GM19463 (cell line): Measurements from ENCODE around the gene TFPI2.
"Not testable (repeated sequence)": the region's sequence is repeated elsewhere in the genome, so short reads cannot be mapped to it uniquely, and the experiment has no call there.

Experiments used
- ATAC-seq: cut with Tn5 transposase; IDR thresholded peaks from one replicate; pipeline ENCODE4 v1.9.1; 2021; ENCODE audit warnings: mild to moderate bottlenecking, moderate library complexity; ENCODE audit not compliant: unreplicated experiment

TFPI2 gene, protein sequence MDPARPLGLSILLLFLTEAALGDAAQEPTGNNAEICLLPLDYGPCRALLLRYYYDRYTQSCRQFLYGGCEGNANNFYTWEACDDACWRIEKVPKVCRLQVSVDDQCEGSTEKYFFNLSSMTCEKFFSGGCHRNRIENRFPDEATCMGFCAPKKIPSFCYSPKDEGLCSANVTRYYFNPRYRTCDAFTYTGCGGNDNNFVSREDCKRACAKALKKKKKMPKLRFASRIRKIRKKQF

DNA sequence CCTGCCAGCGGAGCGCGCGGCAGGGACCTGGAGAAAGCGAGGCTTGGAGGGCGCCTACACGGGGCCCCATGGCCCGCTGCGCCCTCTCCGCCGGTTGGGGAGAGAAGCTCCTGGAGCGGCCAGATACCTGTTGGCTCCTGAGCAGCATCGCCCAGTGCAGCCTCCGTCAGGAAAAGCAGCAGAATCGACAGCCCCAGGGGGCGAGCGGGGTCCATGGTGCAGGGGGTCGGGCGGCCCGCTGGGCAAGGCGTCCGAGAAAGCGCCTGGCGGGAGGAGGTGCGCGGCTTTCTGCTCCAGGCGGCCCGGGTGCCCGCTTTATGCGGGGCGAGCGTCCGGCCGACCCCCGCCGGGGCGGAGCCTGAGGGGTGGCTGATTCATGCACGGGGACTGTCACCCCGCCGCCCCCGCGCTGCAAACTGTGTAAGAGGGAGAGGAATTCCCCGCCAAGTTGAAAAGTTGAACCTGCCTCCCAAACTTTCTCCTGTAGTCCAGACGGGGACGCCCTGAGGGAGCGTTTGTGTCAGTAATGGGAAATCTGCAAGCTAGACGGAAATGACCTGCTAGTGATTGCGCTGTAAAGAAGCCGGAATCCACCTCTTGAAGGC is at the start of gene TFPI2:
TFPI2 (minus strand) TSS at position 290 of the 605 bp plus-strand sequence; CDS start at position 215, 75 bp downstream.
- peak; percentile 56 for ATAC-seq

DNA sequence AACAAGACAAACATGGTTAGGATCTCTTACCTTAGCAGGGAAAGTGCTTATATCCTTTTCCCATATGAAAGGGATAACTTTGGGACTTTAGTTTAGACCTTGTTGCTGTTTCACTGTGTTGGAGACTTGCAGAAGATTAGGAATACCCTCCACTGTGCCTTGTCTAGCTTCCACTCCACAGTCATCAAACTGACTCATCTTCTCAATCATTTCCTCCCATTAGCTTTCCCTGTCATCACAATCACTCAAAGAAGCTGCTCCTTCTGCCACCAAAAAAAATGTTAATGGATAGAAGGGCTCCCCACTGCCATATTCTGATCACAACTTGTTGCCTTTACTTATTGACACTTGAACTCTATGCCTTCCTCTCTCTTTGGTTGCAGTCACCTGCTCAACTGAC is 47.7 kb upstream of the TFPI2 start:
- ATAC-seq, result no peak

DNA sequence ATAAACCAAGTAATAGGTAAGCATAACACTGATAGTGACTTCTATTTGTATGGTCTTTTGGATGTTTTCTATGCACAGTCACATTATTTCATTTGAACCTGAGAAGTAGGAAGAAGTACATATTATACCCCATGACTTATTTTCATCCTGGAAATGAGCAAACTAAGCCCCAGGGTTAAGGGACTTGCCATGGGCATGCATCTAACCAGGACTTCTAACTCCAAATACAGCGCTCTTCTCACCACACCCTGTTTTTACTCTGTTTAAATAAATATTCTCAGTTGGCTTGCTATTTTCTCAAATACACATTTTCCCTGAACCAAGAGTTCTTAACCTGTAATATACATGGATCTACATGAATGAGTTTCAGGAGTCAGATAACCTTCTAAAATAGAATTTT is 47.3 kb upstream of the TFPI2 start:
- ATAC-seq, result no peak

DNA sequence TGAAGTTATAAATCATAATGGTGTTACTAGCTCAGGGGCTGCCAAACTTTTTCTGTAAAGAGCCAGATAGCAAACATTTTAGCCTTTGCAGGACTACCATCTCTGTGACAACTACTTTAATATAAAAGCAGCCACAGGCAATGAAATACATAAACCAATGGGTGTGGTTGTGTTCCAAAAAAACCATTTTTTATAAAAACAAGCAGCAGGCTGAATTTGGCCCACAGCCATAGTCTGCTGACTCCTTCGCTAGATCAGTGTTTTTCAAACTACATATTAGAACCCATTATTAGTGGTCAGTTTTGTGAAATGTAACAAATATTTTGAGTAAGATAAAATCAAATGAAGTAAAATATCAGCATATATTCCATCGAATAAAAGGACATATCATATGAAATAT is 44.5 kb upstream of the TFPI2 start:
- no peak for ATAC-seq

DNA sequence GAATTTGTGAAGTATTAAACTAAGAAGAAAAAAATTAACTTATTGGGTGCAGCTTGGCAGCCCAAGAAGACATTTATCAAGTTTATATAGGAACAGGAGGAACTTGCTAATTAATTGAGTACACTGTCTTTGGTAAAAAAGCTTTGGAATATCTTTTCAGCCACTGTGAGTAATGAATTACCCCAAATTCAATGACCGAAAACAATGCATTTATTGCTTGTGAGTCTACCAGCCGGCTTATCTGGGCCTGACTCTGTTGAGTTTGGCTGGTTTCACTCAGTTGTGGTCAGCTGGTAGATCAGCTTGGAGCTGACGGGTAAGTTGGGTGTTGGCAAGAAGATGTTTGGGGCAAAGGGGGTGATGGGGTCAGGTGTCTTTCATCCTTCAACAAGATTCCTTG is 42.6 kb upstream of the TFPI2 start:
- ATAC-seq, result no peak

DNA sequence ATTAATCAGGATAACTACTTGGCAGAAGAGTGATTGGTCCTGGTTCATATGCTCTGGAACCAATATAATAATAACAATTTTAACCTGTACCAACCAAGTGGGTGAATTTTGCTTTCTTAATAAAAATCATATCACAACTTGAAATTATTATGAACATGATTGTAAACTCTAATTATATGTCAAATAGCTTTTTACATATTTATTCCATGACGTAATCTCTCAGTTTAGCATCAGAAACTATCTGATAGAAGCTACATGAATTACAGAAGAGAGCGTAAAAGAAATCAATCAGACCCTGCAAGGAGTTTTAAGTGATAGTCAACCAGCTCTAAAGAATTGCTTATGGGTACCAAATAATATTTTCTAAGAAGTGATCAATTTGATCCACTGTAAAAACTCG is 41.1 kb upstream of the TFPI2 start:
- no peak for ATAC-seq

DNA sequence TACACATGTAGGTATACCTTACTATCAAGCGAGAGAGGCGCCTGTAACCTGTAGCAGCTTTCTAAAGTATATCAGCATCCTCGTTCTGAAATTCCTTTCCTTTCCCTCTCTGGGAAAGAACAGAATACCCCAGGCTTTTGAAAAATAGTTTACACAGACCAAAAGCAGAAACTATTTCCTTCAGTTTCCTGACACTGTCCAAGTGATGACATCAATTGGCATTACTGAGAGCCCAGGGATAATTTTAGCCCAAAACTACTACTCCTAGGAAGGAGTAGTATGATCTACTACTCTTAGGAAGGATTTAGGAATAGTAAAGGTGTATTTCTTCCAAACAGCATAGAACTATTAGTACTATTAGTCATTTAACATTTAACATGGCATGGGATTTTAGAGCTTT is 37.0 kb upstream of the TFPI2 start:
- no peak for ATAC-seq

DNA sequence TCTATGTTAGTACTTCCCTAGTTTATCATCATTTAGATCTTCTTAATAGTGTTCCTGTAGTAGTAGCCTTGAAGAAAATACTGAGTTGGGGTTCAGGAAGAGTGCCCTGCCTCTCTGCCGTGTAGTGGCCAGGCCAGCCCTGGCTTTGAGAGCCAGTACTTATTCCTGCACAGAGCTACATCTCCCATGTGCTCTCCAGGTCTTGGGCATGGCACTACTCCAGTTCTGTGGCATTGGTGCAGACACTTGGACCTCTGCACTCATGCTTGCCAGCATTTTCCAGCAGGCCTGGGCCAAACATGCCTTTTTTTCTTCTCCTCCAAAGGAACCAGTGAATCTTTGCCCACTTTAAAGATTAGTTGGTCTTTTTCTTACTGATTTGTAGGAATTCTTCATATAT is 36.2 kb upstream of the TFPI2 start:
- no peak for ATAC-seq

DNA sequence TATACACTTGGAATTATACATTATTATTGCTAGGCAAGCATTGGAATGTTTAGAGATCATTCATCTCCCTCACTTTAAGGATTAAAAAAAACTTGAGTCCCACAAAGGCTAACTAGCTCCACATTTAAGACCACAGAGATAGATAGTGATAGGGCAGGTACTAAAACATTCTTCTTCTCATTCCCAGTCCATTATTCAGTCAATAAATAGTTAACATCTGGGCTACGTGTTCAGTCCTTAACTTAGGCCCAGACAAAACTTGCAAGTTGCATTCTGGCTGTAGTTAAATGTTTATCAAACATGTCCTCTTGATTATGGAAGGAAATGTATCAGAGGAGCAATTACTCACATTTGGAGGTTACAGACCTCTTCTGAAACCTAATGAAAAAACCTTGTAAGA is 33.4 kb upstream of the TFPI2 start:
- no peak for ATAC-seq

DNA sequence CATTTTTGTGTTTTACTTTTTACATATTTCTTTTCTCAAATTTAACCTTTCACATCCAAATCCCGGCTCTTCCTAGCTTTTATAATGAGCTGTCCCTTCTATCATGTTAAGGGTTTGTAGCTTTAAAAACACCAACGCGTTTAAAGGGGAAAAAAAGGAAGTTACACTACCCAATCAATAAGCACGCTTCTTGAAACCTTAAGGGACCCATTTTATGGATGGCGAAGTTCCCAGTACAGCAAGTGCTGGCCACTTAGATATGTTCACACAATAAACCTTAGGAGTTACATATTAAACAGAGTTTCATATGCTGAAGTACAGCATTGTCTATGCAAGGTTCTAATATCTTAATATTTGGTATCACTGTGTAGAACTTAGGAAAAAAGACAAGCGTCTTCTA is 32.7 kb upstream of the TFPI2 start:
- ATAC-seq, result no peak

DNA sequence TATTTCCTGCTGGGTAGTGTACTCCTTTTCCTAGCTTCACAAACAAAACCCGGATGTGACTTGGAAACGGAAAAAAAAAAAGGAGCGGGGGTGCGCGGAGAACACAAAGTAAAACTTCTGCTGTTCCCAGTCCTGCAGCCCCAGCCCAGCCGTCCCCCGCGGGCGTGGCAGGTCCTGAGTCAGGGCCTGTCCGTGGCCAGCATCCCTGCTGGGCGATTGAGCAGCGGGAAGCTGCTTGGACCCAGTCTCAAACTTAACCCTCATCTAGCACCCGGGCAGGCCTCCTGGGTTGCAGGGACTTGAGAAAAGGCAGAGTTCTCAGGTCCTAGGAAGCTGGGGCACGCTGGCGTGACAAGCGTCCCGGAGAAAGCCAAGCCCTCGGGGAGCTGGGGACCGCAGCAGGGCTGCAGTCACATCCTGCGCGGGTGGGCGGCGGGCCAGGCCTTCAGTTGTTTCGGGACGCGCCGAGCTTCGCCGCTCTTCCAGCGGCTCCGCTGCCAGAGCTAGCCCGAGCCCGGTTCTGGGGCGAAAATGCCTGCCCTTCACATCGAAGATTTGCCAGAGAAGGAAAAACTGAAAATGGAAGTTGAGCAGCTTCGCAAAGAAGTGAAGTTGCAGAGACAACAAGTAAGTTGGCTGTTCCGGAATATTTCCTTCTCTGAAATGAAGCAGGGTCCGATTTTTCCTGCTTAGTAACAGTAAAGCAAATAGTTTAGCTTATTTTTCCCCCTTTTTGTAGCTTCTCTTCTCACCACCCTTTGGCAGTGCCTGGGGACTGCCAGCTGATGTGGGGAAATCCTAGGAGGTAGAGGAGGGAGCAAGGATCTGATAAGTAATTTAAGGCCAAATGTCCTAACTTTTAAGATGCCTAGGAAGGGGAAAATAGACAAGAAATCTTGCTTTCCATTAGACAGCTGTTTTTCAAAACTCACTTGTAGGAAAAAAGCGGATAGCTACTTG is 31.3 kb upstream of the TFPI2 start, which contains the start of gene GNG11:
GNG11 (plus strand) TSS at position 129 of the 960 bp plus-strand sequence; CDS start at position 532, 403 bp downstream.
- peak; percentile 92 for ATAC-seq

DNA sequence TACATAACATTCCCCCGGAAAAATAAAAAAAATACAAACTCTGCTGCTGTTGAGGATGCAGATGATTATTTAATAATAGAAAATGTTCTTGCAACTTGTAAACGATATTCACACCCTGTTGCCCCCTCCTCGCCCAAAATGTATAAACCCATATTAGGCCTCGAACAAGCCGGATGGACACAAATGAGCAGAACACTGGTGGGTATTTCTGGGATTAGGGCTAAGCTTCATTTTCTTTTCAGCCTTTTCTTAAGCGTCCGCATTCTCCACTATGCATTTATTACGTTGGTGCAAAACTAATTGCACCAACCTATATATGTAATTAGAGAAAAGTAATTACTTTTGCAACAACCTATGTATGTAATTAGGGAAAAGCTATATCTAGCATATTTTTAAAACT is 30.6 kb upstream of the TFPI2 start:
- no peak for ATAC-seq

DNA sequence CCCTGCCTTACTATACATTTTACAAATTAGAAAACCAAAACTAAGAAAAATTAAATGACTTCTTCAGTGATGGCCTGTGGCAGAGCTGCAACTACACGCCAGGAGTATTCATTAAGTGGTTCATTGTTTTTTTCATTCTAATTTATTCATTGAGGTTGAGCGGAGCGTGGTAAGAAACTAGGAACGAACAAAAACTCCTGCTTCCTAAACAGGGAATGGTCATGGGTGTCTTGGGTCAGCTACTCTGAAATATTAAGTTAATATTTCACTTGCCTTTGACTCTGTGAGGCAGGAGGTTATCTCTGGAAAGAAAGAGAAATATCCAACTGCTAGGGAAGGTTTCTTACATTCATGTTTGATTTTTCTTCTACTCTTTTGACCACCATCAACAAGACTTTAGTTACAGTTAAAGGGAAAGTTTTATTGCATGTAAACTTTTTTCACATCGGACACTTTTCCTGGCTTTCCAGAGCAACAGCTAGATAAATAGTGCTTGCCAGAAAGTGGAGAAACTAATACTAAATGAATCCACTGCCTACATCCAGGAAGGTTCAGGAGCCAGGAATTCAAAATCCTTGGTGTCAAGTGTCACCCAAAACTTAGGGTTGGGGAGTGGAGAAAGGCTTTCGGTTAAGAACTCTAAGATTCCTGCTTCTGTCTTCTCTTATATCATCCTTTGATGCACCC is 30.1 kb upstream of the TFPI2 start:
- ATAC-seq, result no peak

DNA sequence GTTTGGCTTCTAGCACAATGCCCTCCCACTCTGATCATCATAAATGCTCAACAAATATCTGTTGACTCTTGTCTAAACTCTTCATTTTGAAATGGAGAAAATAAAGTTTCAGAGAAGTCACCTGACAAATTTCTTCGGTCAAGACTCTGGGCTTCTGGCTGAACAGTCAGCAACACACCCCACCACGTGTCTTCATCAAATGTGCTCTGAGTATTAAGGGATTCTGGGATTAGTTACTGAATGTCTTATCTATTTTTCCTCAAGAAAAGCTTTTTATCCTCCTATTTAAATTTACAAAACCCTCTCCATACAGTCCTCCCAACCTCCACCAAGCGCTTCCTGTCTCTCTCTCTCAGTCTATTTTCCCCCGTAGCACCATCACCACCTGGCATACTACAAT is 25.8 kb upstream of the TFPI2 start:
- ATAC-seq, result peak; percentile 4

DNA sequence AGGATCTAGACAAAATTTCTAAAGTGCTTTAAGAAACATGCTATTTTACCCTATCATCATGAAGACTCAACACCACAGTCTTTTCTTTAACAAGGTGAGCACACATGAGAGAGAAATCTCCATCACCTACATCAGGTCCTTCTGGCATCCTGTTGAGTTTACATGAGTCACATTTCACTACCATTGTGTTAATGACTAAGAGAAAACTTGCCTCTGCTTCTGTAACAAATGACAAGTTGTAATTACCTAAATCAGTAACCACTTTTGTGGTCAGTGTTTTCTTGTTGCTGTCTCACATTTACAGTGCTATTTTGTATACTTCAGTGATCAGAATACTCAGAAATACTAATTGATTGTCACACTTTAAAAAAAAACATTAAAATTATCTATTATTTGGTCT is 25.3 kb upstream of the TFPI2 start:
- peak; percentile 65 for ATAC-seq

DNA sequence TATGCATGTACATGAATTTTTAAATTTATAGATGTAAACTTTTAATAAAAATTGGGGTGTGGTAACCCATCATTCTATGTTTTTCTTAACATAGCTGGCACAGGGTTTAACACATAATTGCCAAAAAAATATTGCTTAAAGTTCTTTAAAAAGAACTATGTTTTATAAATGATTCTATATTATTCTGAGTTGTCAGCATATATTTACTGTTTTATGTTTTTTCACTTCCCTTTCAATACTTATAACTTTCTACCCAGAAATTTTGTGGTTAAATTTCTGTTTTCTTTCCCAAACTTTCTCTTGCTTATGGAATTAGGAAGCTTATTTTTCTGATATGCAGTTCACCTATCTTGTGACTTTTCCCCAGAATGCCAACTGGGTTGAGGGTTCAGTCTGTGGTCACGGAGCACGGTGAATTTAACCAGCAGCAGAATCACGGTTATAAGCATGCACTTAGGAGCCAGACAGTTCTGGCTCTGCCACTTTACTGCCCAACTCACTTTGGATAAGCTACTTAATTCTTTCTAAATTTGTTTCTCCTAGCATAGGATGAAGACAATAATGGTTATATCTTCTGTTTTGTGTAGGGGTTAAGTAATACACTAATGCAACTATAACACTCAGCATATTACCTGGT is 24.8 kb upstream of the TFPI2 start:
- ATAC-seq, result not testable (repeated sequence)

DNA sequence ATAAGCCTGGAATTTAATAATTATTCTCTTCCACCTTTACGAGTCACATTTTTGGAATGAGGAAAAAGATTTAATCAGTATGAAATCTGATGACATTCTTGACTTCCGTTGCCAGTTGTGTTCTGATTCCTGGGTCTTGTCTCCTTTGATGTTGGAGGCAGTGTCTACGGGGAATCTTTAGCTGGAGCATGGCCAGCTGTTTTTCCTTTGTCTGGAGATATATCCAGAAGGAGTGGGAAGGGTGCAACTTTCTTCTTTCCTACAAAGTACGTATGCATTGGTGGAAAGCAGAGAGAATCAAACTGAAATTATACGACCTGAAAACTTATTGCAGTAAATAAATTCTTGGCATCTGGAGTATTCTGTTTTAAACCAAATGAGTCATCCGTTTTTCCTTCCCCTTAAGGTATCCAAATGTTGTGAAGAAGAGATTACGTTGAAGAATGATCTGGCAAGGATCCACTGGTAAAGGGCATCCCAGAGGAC is 24.1 kb upstream of the TFPI2 start:
- ATAC-seq, result no peak

DNA sequence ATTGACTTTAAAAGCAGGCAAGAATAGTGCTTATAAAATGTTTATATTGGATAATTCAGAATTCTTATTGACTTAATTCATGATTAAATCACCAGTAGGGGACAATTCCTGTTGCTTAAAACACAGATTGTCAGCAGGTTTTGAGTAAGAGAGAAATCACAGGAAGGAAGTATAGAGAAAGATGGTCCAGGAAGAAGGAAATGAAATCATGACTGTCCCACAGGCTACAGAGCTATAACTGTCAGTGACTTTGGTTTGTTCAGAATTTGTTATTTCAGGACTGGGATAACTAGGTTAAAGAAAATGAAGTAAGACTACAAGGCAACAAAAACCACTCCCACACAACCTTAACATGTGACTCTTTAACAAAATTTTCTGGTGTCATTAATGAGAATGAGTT is 22.6 kb upstream of the TFPI2 start:
- ATAC-seq, result no peak

DNA sequence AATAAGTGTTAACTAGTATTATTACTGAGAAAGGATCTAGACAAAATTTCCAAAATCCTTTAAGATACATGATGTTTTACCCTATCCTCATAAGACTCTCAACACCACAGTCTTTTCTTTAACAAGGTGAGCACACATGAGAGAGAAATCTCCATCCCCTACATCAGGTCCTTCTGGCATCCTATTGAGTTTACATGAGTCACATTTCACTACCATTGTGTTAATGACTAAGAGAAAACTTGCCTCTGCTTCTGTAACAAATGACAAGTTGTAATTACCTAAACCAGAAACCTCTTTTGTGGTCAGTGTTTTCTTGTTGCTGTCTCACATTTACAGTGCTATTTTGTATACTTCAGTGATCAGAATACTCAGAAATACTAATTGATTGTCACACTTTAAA is 21.1 kb upstream of the TFPI2 start:
- peak; percentile 65 for ATAC-seq

DNA sequence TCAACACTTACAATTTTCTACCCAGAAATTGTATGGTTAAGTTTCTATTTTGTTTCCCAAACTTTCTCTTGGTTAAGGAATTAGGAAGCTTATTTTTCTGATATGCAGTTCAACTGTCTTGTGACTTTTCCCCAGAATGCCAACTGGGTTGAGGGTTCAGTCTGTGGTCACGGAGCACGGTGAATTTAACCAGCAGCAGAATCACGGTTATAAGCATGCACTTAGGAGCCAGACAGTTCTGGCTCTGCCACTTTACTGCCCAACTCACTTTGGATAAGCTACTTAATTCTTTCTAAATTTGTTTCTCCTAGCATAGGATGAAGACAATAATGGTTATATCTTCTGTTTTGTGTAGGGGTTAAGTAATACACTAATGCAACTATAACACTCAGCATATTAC is 20.7 kb upstream of the TFPI2 start:
- not testable (repeated sequence) for ATAC-seq
